Karpas-422 (cell line): Measurements from ENCODE around the gene HOATZ. TPM values are rescaled to one million over a fixed set of nuclear protein-coding genes. Genes with fewer than 3 reads are reported as not detected.

Experiments
- DNase-seq: peaks from one replicate; pipeline ENCODE4 v3.0.0-alpha.2; 2015
- H2AFZ ChIP-seq: fragments of 200-600 bp; sonication (generic); 2 replicates; pipeline ENCODE4 v1.6.1; 2014; ENCODE audit warnings: antibody characterized with exemption, low read length, mixed read lengths
- H3K27ac ChIP-seq: fragments of 200-600 bp; sonication (generic); 2 replicates; pipeline ENCODE4 v1.5.1; 2014; ENCODE audit warnings: mild to moderate bottlenecking, low read length, moderate library complexity
- H3K27me3 ChIP-seq: fragments of 200-600 bp; sonication (generic); 2 replicates; pipeline ENCODE4 v1.6.1; 2014; ENCODE audit warnings: low read length, mixed read lengths
- H3K36me3 ChIP-seq: fragments of 200-600 bp; sonication (generic); 2 replicates; pipeline ENCODE4 v1.6.1; 2014; ENCODE audit warnings: low read length, mixed read lengths; ENCODE audit not compliant: insufficient read depth
- H3K4me1 ChIP-seq: fragments of 200-600 bp; sonication (generic); 2 replicates; pipeline ENCODE4 v1.6.1; 2014; ENCODE audit warnings: mild to moderate bottlenecking, low read length, mixed read lengths
- H3K4me2 ChIP-seq: fragments of 200-600 bp; sonication (generic); 2 replicates; pipeline ENCODE4 v1.6.1; 2014; ENCODE audit warnings: low read length, low read depth, mild to moderate bottlenecking; ENCODE audit not compliant: poor library complexity, severe bottlenecking
- H3K4me3 ChIP-seq: fragments of 200-600 bp; sonication (generic); 2 replicates; pipeline ENCODE4 v1.5.1; 2014; ENCODE audit warnings: mild to moderate bottlenecking, antibody characterized with exemption, low read length, mixed read lengths
- H3K79me2 ChIP-seq: fragments of 200-600 bp; sonication (generic); 2 replicates; pipeline ENCODE4 v1.6.1; 2014; ENCODE audit warnings: mild to moderate bottlenecking, low read length, mixed read lengths
- H3K9ac ChIP-seq: fragments of 200-600 bp; sonication (generic); 2 replicates; pipeline ENCODE4 v1.6.0; 2014; ENCODE audit warnings: low read length
- H3K9me2 ChIP-seq: fragments of 200-600 bp; sonication (generic), shearing (Covaris generic); replicated peaks from 2 replicates; pipeline ENCODE4 v1.6.0; 2014; ENCODE audit warnings: mild to moderate bottlenecking, low read length, moderate library complexity; ENCODE audit not compliant: insufficient read depth
- H3K9me3 ChIP-seq: fragments of 300-700, 200-600 bp; sonication (generic); 2 replicates; pipeline ENCODE4 v1.6.1; 2014; ENCODE audit warnings: low read length, mixed read lengths
- H4K20me1 ChIP-seq: fragments of 200-600 bp; sonication (generic); 2 replicates; pipeline ENCODE4 v1.6.1; 2014; ENCODE audit warnings: mild to moderate bottlenecking, antibody characterized with exemption, low read length, low read depth; ENCODE audit not compliant: insufficient read depth
- total RNA-seq: library from RNA; depleted of rRNA; stranded (reverse); fragments of >200 nt; shearing (Covaris generic); gene quantifications from 2 replicates; pipeline ENCODE4 v1.2.3, GENCODE V29; 2014; ENCODE audit warnings: low replicate concordance

HOATZ gene
- total RNA-seq, 1 experiment from 2014 or later, result not detected

DNA sequence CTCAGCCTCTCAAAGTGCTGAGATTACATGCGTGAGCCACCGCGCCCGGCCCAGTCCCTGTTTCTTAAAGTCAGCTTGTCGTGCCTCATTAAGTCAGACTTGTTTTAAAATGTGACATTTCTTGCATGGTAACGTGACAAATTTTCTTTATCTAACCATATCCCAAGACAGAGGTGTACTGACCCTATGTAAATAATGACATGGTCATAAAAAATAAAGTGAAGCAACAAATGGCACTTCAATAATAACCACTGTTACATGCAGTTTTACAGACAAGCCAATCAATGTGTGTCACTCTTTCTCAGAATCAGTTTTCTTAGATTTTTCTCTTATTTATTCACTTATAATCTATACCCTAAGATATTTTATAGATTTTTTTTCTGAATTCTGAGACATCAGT is 61.2 kb downstream of the HOATZ start:
- no peak overlapping the region for H3K27ac ChIP-seq
- H4K20me1 ChIP-seq, result no peaks in the 10 kb centered on the region
- peaks cover 21% of the 10 kb centered on the region for H3K4me1 ChIP-seq
- H3K9me3 ChIP-seq, result no peaks in the 10 kb centered on the region
- H3K4me2 ChIP-seq, result no peak overlapping the region
- H3K79me2 ChIP-seq, result no peaks in the 10 kb centered on the region
- H3K9me2 ChIP-seq, result no peaks in the 10 kb centered on the region
- H3K27me3 ChIP-seq, result no peaks in the 10 kb centered on the region
- H3K36me3 ChIP-seq, result no peaks in the 10 kb centered on the region
- H2AFZ ChIP-seq, result no peak overlapping the region
- H3K4me3 ChIP-seq, result no peak overlapping the region
- no peak for DNase-seq
- no peak overlapping the region for H3K9ac ChIP-seq

DNA sequence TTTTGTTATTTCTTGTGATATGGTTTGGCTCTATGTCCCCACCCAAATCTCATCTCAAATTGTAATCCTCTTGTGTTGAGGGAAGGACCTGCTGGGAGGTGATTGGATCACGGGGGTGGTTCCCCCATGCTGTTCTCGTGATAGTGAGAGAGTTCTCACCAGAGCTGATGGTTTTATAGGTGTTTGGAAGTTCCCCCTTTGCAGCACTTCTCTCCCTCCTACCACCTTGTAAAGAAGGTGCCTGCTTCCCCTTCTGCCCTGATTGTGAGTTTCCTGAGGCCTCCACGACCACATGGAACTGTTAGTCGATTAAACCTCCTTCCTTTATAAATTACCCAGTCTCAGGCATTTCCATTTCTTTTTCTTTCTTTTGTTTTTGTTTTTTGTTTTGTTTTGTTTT is 63.2 kb downstream of the HOATZ start:
- no peak for DNase-seq
- Histone ChIP-seq H3K27ac (no peak overlapping the region), H3K9me3 (no peaks in the 10 kb centered on the region), H3K4me2 (no peak overlapping the region), H3K9ac (no peak overlapping the region), H4K20me1 (no peaks in the 10 kb centered on the region), H3K9me2 (no peaks in the 10 kb centered on the region), H3K27me3 (no peaks in the 10 kb centered on the region), H3K4me3 (no peak overlapping the region), H3K4me1 (peaks cover 23% of the 10 kb centered on the region), H3K36me3 (no peaks in the 10 kb centered on the region), H2AFZ (no peak overlapping the region), H3K79me2 (no peaks in the 10 kb centered on the region)

DNA sequence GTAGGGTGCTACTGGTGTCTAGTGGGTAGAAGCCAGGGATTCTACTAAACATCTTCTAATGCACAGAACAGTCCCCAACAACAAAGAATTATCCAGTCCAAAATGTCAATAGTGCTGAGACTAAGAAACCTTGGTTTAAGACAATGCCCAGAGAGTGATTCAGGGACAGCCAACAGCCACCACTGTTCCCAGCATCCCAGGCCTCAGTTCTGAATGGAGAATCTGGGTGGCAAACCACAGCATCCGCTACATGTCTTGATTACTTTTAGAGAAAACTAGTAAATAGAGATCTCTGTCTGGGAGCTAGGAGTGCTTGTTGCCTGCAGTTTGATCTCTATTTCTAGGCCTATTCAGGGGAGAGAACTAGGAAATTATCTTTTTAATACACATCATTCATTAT is 66.8 kb downstream of the HOATZ start:
- H3K9me3 ChIP-seq, result no peaks in the 10 kb centered on the region
- H4K20me1 ChIP-seq, result no peaks in the 10 kb centered on the region
- H3K4me1 ChIP-seq, result peaks cover 5% of the 10 kb centered on the region; the same call in 1 of the 2 replicates
- H2AFZ ChIP-seq, result no peak overlapping the region
- H3K36me3 ChIP-seq, result no peaks in the 10 kb centered on the region
- H3K4me3 ChIP-seq, result no peak overlapping the region
- H3K79me2 ChIP-seq, result no peaks in the 10 kb centered on the region
- no peak for DNase-seq
- H3K9me2 ChIP-seq, result no peaks in the 10 kb centered on the region
- H3K9ac ChIP-seq, result no peak overlapping the region
- no peak overlapping the region for H3K4me2 ChIP-seq
- H3K27ac ChIP-seq, result no peak overlapping the region
- H3K27me3 ChIP-seq, result no peaks in the 10 kb centered on the region

DNA sequence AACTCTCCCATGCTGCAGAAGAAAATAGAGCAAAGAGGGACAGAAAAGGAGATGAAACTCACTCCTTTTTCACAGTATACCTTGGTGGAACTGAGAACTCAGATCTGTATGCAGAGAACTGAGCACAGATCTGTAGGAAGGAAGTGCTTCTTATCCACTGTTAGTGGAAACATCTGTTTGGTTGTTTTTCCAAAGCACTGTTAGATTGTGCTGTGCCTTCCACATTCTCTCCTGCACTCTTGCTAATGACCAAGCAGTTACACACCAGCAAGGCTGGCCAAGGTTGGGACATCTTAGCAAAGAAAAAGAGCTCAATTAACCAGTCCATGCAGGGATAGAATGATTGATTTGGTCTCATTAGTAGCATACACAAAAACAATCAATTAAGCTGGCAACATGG is 67.6 kb downstream of the HOATZ start:
- H3K4me2 ChIP-seq, result no peak overlapping the region
- H3K27ac ChIP-seq, result no peak overlapping the region
- H3K4me1 ChIP-seq, result peaks cover 5% of the 10 kb centered on the region; the same call in 1 of the 2 replicates
- H4K20me1 ChIP-seq, result no peaks in the 10 kb centered on the region
- DNase-seq, result no peak
- H3K4me3 ChIP-seq, result no peak overlapping the region
- H3K9ac ChIP-seq, result no peak overlapping the region
- H3K9me3 ChIP-seq, result no peaks in the 10 kb centered on the region
- no peak overlapping the region; the same call in 1 of the 2 replicates for H2AFZ ChIP-seq
- no peaks in the 10 kb centered on the region for H3K27me3 ChIP-seq
- no peaks in the 10 kb centered on the region for H3K9me2 ChIP-seq
- H3K36me3 ChIP-seq, result no peaks in the 10 kb centered on the region
- no peaks in the 10 kb centered on the region for H3K79me2 ChIP-seq

DNA sequence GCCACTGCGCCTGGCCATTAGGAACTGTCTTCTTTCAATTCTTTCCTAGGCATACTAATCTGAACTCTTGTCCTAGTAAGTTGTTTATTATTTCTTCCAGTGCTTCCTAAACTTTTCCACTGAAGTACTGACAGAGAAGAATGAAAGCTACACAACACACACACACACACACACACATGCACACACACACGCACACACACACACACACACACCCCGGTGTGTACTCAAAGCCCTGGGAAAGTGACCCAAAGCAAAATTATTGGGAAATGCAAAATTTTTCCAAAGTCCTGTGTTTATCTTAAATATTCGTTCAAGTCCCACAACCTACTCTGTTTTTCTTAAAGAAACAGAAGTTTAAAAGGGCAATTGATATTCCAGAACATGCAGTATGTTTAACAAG is 68.3 kb downstream of the HOATZ start:
- Histone ChIP-seq H3K9me3 (no peaks in the 10 kb centered on the region), H3K79me2 (no peaks in the 10 kb centered on the region), H3K9ac (no peak overlapping the region), H3K9me2 (no peaks in the 10 kb centered on the region), H3K4me2 (no peak overlapping the region), H3K36me3 (no peaks in the 10 kb centered on the region), H3K27ac (no peak overlapping the region), H2AFZ (no peak overlapping the region), H3K4me3 (no peak overlapping the region), H4K20me1 (no peaks in the 10 kb centered on the region), H3K27me3 (no peaks in the 10 kb centered on the region), H3K4me1 (peaks cover 5% of the 10 kb centered on the region; the same call in 1 of the 2 replicates)
- no peak for DNase-seq

DNA sequence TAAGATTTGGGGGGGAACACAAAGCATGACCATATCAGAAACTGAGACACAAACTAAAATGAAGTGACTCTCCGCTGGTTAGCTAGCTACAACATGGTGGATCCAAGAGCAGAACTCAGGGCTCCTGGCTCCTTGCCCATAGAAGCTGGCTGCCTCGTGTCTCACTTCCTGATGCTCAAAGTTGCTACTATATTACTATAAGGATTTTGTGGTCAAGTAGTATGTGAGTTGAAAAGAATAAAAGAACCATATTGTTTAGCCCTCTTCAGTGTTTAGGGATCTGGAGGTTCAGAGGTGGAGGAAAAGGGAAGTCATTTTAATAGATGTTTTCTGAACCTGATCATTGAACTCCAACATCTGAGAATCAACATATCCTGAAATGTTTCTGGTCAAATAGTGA is 70.8 kb downstream of the HOATZ start:
- no peaks in the 10 kb centered on the region for H4K20me1 ChIP-seq
- no peaks in the 10 kb centered on the region for H3K36me3 ChIP-seq
- no peaks in the 10 kb centered on the region for H3K9me3 ChIP-seq
- H3K27me3 ChIP-seq, result no peaks in the 10 kb centered on the region
- no peak overlapping the region for H3K4me3 ChIP-seq
- H2AFZ ChIP-seq, result peak overlapping the region; percentile 6
- peaks cover 11% of the 10 kb centered on the region for H3K4me1 ChIP-seq
- no peak overlapping the region for H3K4me2 ChIP-seq
- no peaks in the 10 kb centered on the region for H3K9me2 ChIP-seq
- H3K9ac ChIP-seq, result no peak overlapping the region
- no peaks in the 10 kb centered on the region for H3K79me2 ChIP-seq
- no peak overlapping the region for H3K27ac ChIP-seq
- peak; percentile 78 for DNase-seq

DNA sequence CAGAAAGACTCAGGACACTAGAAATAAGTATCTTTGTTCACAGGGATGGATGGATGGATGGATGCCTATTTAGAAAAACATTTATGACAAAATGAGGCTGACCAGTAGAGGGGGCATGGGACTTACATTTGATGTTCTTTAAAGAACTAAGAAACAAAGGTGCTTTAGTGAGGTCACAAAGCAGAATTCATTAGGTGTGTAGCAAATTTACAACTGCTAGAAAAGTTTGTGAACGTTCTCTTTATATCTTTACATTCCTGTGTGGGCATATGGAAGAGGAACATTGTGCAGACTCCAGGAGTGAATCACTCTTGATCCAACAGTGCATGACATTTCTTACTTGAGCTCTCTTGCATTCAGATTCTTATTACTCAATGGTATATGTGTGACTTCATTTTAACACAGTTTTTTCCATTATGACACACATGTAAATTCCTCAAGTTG is 71.8 kb downstream of the HOATZ start:
- Histone ChIP-seq H3K9me2 (no peaks in the 10 kb centered on the region), H2AFZ (no peak overlapping the region), H3K36me3 (no peaks in the 10 kb centered on the region), H3K4me2 (no peak overlapping the region), H3K27me3 (no peaks in the 10 kb centered on the region; the same call in 1 of the 2 replicates), H3K27ac (no peak overlapping the region), H3K4me1 (peaks cover 11% of the 10 kb centered on the region), H3K9me3 (no peaks in the 10 kb centered on the region), H4K20me1 (no peaks in the 10 kb centered on the region), H3K79me2 (no peaks in the 10 kb centered on the region), H3K9ac (no peak overlapping the region), H3K4me3 (no peak overlapping the region)
- DNase-seq, result peak; percentile 99
